HFFc6 (cell line): Measurements from ENCODE around the gene GOLGA1. TPM values are rescaled to one million over a fixed set of nuclear protein-coding genes. Genes with fewer than 3 reads are reported as not detected.
"Not testable (repeated sequence)": the region's sequence is repeated elsewhere in the genome, so short reads cannot be mapped to it uniquely, and the experiment has no call there.

ENCODE experiments used
- DNase-seq: peaks from one replicate; pipeline ENCODE4 v3.0.0-alpha.2; 2018
- H3K27ac Mint-ChIP-seq: 2 replicates; pipeline ENCODE4 v1.8.0; 2020; ENCODE audit warnings: mild to moderate bottlenecking, mixed read lengths
- H3K27me3 Mint-ChIP-seq: 2 replicates; pipeline ENCODE4 v1.8.0; 2021; ENCODE audit warnings: mild to moderate bottlenecking, moderate library complexity, mixed read lengths; ENCODE audit not compliant: insufficient read depth
- H3K36me3 Mint-ChIP-seq: 2 replicates; pipeline ENCODE4 v1.8.0; 2021; ENCODE audit warnings: low read depth, mixed read lengths
- H3K4me1 Mint-ChIP-seq: 2 replicates; pipeline ENCODE4 v1.8.0; 2020; ENCODE audit warnings: low read depth, mixed read lengths
- H3K4me3 Mint-ChIP-seq: 2 replicates; pipeline ENCODE4 v1.8.0; 2020; ENCODE audit warnings: mild to moderate bottlenecking, moderate library complexity, mixed read lengths
- H3K9me3 Mint-ChIP-seq: 2 replicates; pipeline ENCODE4 v1.8.0; 2020; ENCODE audit warnings: mild to moderate bottlenecking, mixed read lengths
- total RNA-seq, 6 experiments: library from RNA; stranded (reverse); fragmentation: NEBNext Ultra II Directional; extraction: Animal tissue kit (Norgen Biotek cat#: 25700); gene quantifications; 2 replicates in 1 of 6; 3 replicates in 5 of 6; pipeline ENCODE4 v1.2.3, GENCODE V29; 2021
- TF ChIP-seq, protein P1 (sequence below): fragments of 200-600 bp; sonication (generic); IDR thresholded peaks from 2 replicates; pipeline ENCODE4 v1.5.0; 2021; ENCODE audit warnings: antibody characterized with exemption, mild to moderate bottlenecking

GOLGA1 gene
- total RNA-seq, 6 experiments from 2014 or later = 17.4 to 23.2 (median 20.2) TPM

DNA sequence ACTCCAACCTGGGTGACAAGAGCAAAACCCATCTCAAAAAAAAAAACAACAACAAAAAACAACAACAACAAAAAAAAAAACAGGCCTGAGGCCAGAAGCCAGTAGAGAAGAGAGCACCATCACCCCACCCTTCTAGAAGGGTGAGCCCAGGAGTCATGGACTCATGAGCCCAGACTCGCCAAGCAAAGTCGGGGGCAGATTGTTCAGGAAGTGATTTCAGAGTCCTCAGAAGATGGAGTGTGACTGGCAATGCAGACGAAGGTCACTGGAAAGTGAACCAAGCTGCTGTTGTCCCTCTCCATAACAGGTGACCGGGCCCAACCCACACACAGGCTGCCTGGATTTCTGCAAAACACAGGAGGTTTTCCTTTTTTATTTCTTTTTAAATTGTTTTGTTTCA, 96.6 kb downstream of the GOLGA1 start:
- DNase-seq = no peak
- H3K36me3 Mint-ChIP-seq = no peaks in the 10 kb centered on the region
- TF ChIP-seq, protein P1, sequence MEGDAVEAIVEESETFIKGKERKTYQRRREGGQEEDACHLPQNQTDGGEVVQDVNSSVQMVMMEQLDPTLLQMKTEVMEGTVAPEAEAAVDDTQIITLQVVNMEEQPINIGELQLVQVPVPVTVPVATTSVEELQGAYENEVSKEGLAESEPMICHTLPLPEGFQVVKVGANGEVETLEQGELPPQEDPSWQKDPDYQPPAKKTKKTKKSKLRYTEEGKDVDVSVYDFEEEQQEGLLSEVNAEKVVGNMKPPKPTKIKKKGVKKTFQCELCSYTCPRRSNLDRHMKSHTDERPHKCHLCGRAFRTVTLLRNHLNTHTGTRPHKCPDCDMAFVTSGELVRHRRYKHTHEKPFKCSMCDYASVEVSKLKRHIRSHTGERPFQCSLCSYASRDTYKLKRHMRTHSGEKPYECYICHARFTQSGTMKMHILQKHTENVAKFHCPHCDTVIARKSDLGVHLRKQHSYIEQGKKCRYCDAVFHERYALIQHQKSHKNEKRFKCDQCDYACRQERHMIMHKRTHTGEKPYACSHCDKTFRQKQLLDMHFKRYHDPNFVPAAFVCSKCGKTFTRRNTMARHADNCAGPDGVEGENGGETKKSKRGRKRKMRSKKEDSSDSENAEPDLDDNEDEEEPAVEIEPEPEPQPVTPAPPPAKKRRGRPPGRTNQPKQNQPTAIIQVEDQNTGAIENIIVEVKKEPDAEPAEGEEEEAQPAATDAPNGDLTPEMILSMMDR = no peak
- H3K27ac Mint-ChIP-seq = no peak overlapping the region
- H3K9me3 Mint-ChIP-seq = no peaks in the 10 kb centered on the region
- no peaks in the 10 kb centered on the region for H3K4me1 Mint-ChIP-seq
- no peak overlapping the region for H3K4me3 Mint-ChIP-seq
- peaks cover 10% of the 10 kb centered on the region for H3K27me3 Mint-ChIP-seq

GRCh38 chr9:124843456-124844034, 97.3 kb downstream of the GOLGA1 start:
- H3K9me3 Mint-ChIP-seq = no peaks in the 10 kb centered on the region
- no peak for DNase-seq
- H3K27me3 Mint-ChIP-seq = peaks cover 10% of the 10 kb centered on the region
- TF ChIP-seq, protein P1 = no peak
- no peaks in the 10 kb centered on the region for H3K4me1 Mint-ChIP-seq
- H3K27ac Mint-ChIP-seq = no peak overlapping the region
- no peaks in the 10 kb centered on the region for H3K36me3 Mint-ChIP-seq
- no peak overlapping the region for H3K4me3 Mint-ChIP-seq

- TF ChIP-seq, protein P1 = no peak
- H3K9me3 Mint-ChIP-seq = no peaks in the 10 kb centered on the region
- DNase-seq = no peak
- no peak overlapping the region for H3K4me3 Mint-ChIP-seq
- H3K4me1 Mint-ChIP-seq = no peaks in the 10 kb centered on the region
- peaks cover 15% of the 10 kb centered on the region for H3K27me3 Mint-ChIP-seq
- no peaks in the 10 kb centered on the region for H3K36me3 Mint-ChIP-seq
- no peak overlapping the region for H3K27ac Mint-ChIP-seq
Measured at GRCh38 chr9:124841075-124841821, 99.6 kb downstream of the GOLGA1 start.

DNA sequence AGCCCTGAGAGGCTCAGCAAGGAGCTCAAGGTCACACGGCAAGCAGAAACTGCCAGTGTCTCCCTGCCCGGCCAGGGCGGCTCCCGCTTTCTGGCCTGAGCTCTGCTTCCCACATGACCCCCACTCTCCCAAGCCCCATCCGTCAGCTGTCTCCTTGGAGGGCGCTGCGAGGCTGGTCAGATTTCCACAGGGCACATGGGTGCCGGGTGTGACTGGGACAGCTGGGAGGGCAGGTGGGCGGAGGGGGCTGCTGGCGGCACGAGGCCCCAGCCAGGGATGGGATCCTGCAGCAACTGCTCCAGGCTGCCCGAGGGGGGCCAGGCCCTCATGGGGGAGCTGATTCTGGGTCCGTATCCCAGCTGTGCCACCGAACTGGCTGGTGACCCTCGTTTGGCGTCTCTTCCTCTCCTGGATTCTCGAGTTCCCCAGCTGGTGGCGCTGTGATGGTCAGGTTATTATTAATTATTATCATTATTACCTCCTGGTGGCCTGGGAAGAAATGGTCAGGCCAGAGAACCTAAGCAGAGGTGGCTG, 100.5 kb downstream of the GOLGA1 start:
- peaks cover 13% of the 10 kb centered on the region for H3K27me3 Mint-ChIP-seq
- no peaks in the 10 kb centered on the region for H3K36me3 Mint-ChIP-seq
- no peak overlapping the region for H3K4me3 Mint-ChIP-seq
- DNase-seq = no peak
- no peak overlapping the region for H3K27ac Mint-ChIP-seq
- TF ChIP-seq, protein P1 = peak; percentile 68
- peaks cover 4% of the 10 kb centered on the region for H3K4me1 Mint-ChIP-seq
- no peaks in the 10 kb centered on the region for H3K9me3 Mint-ChIP-seq

DNA sequence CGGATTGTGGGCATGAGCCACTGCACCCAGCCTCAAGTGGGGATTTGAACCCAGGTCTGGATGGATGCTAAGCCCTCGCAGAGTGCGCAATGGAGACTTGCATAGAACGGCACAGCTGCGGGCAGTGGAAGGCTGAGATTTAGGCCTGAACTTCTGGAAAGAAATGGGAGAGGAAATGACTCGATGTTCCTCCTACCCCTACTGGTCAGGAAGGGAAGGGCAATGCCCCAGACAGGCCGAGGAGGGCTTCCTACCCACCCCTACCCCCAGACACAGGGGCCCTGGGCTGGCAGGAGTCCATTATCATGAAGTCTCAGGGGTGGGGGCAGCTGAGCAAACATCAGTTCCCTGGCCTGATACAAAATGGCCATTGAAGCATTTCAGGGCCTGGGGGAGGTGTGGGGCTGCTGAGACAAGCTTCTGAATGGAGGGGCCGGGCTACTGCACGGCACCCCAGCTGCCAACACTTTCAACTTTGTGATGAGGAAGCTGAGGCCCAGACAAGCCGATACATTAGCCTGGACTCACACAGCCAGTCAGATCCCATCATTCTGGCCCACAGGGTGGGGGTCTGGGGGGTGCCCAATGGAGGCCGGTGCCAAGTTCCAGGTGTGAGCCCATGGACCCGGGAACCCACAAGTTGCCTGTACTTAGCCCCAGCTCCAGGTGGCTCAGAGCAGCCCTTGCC, 101.1 kb downstream of the GOLGA1 start:
- Mint-ChIP-seq H3K9me3 (no peaks in the 10 kb centered on the region), H3K27ac (no peak overlapping the region)
- TF ChIP-seq, protein P1 = peak; percentile 73

DNA sequence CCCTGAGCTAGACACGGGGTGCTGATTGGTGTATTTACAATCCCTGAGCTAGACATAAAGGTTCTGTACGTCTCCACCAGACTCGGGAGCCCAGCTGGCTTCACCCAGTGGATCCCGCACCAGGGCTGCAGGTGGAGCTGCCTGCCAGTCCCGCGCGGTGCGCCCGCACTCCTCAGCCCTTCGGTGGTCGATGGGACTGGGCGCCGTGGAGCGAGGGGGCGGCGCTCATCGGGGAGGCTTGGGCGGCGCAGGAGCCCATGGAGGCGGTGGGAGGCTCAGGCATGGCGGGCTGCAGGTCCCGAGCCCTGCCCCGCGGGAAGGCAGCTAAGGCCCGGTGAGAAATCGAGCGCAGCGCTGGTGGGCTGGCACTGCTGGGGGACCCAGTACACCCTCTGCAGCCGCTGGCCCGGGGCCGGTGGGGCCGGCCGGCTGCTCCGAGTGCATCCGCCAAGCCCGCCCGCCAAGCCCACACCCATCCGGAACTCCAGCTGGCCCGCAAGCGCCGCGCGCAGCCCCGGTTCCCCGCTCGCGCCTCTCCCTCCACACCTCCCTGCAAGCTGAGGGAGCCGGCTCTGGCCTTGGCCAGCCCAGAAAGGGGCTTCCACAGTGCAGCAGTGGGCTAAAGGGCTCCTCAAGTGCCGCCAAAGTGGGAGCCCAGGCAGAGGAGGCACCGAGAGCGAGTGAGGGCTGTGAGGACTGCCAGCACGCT, 102.2 kb downstream of the GOLGA1 start:
- not testable (repeated sequence) for DNase-seq, H3K27ac Mint-ChIP-seq, H3K4me3 Mint-ChIP-seq, H3K36me3 Mint-ChIP-seq, H3K9me3 Mint-ChIP-seq
- Mint-ChIP-seq H3K4me1 (peaks cover 18% of the 10 kb centered on the region), H3K27me3 (peaks cover 11% of the 10 kb centered on the region)

More for the DNA sequence above, 101.1 kb downstream of the GOLGA1 start:
- no peaks in the 10 kb centered on the region for H3K36me3 Mint-ChIP-seq
- no peak overlapping the region for H3K4me3 Mint-ChIP-seq
- H3K27me3 Mint-ChIP-seq = peaks cover 13% of the 10 kb centered on the region
- DNase-seq = no peak
- peaks cover 10% of the 10 kb centered on the region for H3K4me1 Mint-ChIP-seq

GRCh38 chr9:124838132-124838531, 102.8 kb downstream of the GOLGA1 start:
- H3K27ac Mint-ChIP-seq, DNase-seq, H3K36me3 Mint-ChIP-seq, H3K9me3 Mint-ChIP-seq, H3K4me3 Mint-ChIP-seq: not testable (repeated sequence)
- peaks cover 18% of the 10 kb centered on the region for H3K4me1 Mint-ChIP-seq
- peaks cover 11% of the 10 kb centered on the region for H3K27me3 Mint-ChIP-seq
